Mesothelial cell of epicardium (in vitro differentiated cells): Measurements from ENCODE around the gene MTHFD2L. TPM values are rescaled to one million over a fixed set of nuclear protein-coding genes. Genes with fewer than 3 reads are reported as not detected.
A peak's percentile ranks its signal among the peaks of the same experiment; 100 is the strongest.

Source experiments
- DNase-seq, 2 experiments: peaks; one replicate each; pipeline ENCODE4 v3.0.0; 2021; ENCODE audit warnings: low spot score in 2 of 2; ENCODE audit not compliant: unreplicated experiment in 2 of 2
- H3K27ac Mint-ChIP-seq: 2 replicates; pipeline ENCODE4 v1.8.0; 2021; ENCODE audit warnings: mixed read lengths
- H3K27me3 Mint-ChIP-seq: 2 replicates; pipeline ENCODE4 v1.8.0; 2021; ENCODE audit warnings: low read depth, mixed read lengths
- H3K36me3 Mint-ChIP-seq: 2 replicates; pipeline ENCODE4 v1.8.0; 2021; ENCODE audit warnings: mixed read lengths
- H3K4me1 Mint-ChIP-seq: 2 replicates; pipeline ENCODE4 v1.8.0; 2021; ENCODE audit warnings: mixed read lengths
- H3K4me3 Mint-ChIP-seq: 2 replicates; pipeline ENCODE4 v1.8.0; 2021; ENCODE audit warnings: mild to moderate bottlenecking, moderate library complexity, mixed read lengths
- H3K9me3 Mint-ChIP-seq: 2 replicates; pipeline ENCODE4 v1.8.0; 2021; ENCODE audit warnings: mixed read lengths
- total RNA-seq: library from RNA; stranded (reverse); gene quantifications from 3 replicates; pipeline ENCODE4 v1.2.1, GENCODE V29; 2021
- TF ChIP-seq, protein P1 (sequence below): fragments of 200-600 bp; sonication (generic); IDR thresholded peaks from one replicate; pipeline ENCODE4 v1.5.0; 2021; ENCODE audit warnings: antibody characterized with exemption; ENCODE audit not compliant: unreplicated experiment

The MTHFD2L gene
- total RNA-seq, 1 donor from 2014 or later: 19.2 TPM

DNA sequence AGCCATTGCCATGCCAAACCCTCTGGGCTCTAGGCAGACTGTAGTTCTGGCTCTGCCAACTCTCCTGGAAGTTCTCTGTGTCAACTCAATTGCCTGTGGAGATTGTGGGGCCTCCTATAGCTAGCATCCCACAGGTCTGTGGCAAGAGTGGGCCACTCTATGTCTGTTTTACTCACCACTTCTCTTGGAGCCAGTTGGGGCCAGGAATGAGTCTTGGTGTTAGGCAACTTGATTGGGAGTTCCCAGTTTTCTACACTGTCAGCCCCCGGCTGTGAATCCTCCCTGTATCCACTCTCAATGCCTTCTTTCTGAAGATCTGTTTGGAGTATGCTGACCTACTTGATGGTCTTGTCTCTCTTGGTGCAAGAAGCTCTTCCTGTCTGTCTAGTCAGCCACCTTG is 102.1 kb downstream of the MTHFD2L start:
- Mint-ChIP-seq H3K9me3 (peaks cover 4% of the 10 kb centered on the region), H3K4me1 (peaks cover 40% of the 10 kb centered on the region), H3K36me3 (no peaks in the 10 kb centered on the region), H3K27ac (no peak overlapping the region), H3K4me3 (no peak overlapping the region), H3K27me3 (no peaks in the 10 kb centered on the region)
- DNase-seq: no peak
- TF ChIP-seq, protein P1, sequence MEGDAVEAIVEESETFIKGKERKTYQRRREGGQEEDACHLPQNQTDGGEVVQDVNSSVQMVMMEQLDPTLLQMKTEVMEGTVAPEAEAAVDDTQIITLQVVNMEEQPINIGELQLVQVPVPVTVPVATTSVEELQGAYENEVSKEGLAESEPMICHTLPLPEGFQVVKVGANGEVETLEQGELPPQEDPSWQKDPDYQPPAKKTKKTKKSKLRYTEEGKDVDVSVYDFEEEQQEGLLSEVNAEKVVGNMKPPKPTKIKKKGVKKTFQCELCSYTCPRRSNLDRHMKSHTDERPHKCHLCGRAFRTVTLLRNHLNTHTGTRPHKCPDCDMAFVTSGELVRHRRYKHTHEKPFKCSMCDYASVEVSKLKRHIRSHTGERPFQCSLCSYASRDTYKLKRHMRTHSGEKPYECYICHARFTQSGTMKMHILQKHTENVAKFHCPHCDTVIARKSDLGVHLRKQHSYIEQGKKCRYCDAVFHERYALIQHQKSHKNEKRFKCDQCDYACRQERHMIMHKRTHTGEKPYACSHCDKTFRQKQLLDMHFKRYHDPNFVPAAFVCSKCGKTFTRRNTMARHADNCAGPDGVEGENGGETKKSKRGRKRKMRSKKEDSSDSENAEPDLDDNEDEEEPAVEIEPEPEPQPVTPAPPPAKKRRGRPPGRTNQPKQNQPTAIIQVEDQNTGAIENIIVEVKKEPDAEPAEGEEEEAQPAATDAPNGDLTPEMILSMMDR: no peak

DNA sequence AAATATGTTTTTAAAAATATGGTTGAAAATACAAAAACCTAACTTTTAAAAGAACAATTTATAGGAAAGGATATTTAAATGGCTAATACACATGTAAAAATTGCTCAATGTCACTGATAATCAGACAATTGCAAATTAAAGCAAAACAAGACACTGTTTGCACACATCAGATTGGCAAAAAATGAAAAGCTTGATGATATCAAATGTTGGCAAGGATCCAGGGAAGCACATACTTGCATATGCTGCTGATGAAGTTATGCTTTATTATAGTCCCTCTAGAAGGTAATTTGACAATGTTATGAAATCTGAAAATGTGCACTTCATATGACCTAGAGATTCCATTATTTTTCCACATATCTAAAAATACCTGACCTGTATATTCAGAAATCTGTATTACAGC is 104.6 kb downstream of the MTHFD2L start:
- DNase-seq: no peak
- Mint-ChIP-seq H3K36me3 (no peaks in the 10 kb centered on the region), H3K4me3 (no peak overlapping the region), H3K27ac (peak overlapping the region; percentile 39), H3K9me3 (no peaks in the 10 kb centered on the region), H3K27me3 (no peaks in the 10 kb centered on the region), H3K4me1 (peaks cover 40% of the 10 kb centered on the region)
- TF ChIP-seq, protein P1: no peak

DNA sequence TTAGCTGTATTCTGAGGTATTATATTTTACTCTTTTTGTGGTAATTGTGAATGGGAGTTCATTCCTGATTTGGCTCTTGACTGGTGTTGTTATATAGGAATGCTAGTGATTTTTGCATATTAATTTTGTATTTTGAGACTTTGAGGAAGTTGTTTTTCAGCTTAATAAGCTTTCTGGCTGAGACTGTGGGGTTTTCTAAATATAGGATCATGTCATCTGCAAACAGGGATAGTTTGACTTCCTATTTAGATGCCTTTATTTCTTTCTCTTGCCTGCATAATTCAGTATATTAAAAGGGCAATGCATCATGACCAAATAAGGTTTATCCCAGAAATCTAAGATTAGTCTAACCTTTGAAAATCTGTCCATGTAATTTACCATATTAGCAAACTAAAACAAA is 105.6 kb downstream of the MTHFD2L start:
- Mint-ChIP-seq H3K9me3 (no peaks in the 10 kb centered on the region), H3K4me3 (no peak overlapping the region), H3K36me3 (no peaks in the 10 kb centered on the region), H3K27me3 (no peaks in the 10 kb centered on the region), H3K27ac (peak overlapping the region; percentile 81), H3K4me1 (peaks cover 38% of the 10 kb centered on the region)
- DNase-seq: no peak
- TF ChIP-seq, protein P1: no peak

DNA sequence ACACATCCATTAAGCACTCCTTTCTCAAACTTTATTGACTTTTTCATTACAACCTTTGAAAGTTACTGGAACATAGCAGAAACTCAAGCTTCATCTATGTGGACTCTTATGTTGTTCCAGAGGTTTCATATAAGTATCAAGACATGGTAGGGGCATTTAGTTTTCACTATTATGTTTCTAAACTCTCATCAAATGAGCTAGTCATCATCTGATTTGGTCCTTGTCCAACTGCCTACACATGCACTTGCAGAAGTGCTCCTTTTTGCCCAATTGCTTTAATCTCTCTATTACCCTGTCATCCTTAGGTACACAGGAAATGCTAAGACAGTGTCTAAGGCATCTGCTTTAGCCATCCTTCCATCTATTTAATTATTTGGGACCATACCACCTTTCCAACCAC is 108.2 kb downstream of the MTHFD2L start:
- Mint-ChIP-seq H3K4me3 (no peak overlapping the region), H3K27me3 (no peaks in the 10 kb centered on the region), H3K9me3 (no peaks in the 10 kb centered on the region), H3K4me1 (peaks cover 21% of the 10 kb centered on the region), H3K27ac (no peak overlapping the region), H3K36me3 (no peaks in the 10 kb centered on the region)
- TF ChIP-seq, protein P1: no peak
- no peak for DNase-seq

DNA sequence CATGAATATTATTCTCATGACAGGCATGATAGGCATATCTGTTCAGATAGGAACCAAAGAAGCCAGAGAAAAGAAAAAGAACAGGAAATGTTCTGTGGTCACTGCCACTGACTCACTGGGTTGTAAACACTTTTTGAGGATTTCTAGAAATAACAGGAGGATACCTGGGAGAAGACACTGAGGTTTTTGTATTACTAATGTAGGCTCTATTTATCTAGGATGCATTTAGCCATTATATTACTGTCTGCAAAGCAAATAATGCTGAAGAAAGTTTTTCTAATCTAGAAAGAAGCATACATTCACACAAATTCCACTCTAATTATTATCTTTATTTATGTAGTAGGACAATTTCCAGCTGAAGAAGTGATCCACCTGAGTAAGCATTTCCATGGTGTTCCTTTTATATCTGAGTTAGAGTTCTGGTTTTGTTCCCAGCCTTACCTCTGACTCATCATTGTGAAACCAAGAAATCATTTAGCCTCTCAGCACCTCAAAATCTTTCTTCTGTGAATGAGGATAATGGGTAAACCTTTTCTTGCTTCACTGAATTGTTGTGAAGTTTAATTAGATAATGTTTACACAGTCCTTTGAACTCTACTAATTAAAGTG is 110.2 kb downstream of the MTHFD2L start:
- H3K9me3 Mint-ChIP-seq: no peaks in the 10 kb centered on the region
- H3K4me1 Mint-ChIP-seq: peaks cover 20% of the 10 kb centered on the region
- H3K27ac Mint-ChIP-seq: no peak overlapping the region
- no peak for DNase-seq
- H3K27me3 Mint-ChIP-seq: no peaks in the 10 kb centered on the region
- TF ChIP-seq, protein P1: no peak
- H3K4me3 Mint-ChIP-seq: no peak overlapping the region
- H3K36me3 Mint-ChIP-seq: no peaks in the 10 kb centered on the region

DNA sequence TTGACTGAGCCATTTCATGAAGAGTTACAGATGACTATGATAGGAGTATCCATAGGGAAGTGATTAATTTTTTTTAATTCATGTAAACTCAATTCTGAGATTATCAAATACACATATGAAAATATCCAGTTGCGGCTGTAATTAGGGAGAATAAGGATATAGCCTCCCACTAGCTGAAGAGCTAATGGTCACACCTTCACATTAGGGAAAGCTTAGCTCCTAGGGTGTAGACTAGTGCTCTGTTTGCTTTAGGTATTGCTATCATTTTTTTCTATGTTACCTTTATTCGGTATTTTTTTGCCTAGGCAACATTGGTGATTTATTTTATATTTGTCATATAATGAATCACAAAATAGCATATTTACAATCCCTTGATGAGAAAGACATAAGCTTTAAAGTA is 110.7 kb downstream of the MTHFD2L start:
- TF ChIP-seq, protein P1: no peak
- DNase-seq: no peak
- Mint-ChIP-seq H3K27ac (no peak overlapping the region), H3K9me3 (no peaks in the 10 kb centered on the region), H3K27me3 (no peaks in the 10 kb centered on the region), H3K4me1 (peaks cover 16% of the 10 kb centered on the region), H3K4me3 (no peak overlapping the region), H3K36me3 (no peaks in the 10 kb centered on the region)
